Measurements from ENCODE around the gene GOLGA8J.
"Not testable (repeated sequence)": the region's sequence is repeated elsewhere in the genome, so short reads cannot be mapped to it uniquely, and the experiment has no call there.

GOLGA8J gene

GRCh38 chr15:30062881-30063280, 19.9 kb upstream of the GOLGA8J start:
- no peak overlapping the region for H3K4me3 ChIP-seq (ENCODE audit: low read depth, low read length)
- TF ChIP-seq CTCF (IDR thresholded peaks at IDR 0.05; ENCODE audit: low read depth, low read length): no peak

- no peak overlapping the region for H3K4me3 ChIP-seq (ENCODE audit: low read depth, low read length)
Measured at GRCh38 chr15:30063835-30064546, 18.8 kb upstream of the GOLGA8J start.

GRCh38 chr15:30065025-30065801, 17.5 kb upstream of the GOLGA8J start:
- no peak for TF ChIP-seq CTCF (IDR thresholded peaks at IDR 0.05; ENCODE audit: low read depth, low read length)
- H3K4me3 ChIP-seq (ENCODE audit: low read depth, low read length): peak overlapping the region; percentile 8

More at GRCh38 chr15:30063835-30064546, 18.8 kb upstream of the GOLGA8J start:
- TF ChIP-seq CTCF (IDR thresholded peaks at IDR 0.05; ENCODE audit: low read depth, low read length): no peak

- no peak for TF ChIP-seq CTCF (IDR thresholded peaks at IDR 0.05; ENCODE audit: low read depth, low read length)
- no peak overlapping the region for H3K4me3 ChIP-seq (ENCODE audit: low read depth, low read length)
Measured at GRCh38 chr15:30068326-30068725, 14.4 kb upstream of the GOLGA8J start.

- TF ChIP-seq CTCF (IDR thresholded peaks at IDR 0.05; ENCODE audit: low read depth, low read length): no peak
- no peak overlapping the region for H3K4me3 ChIP-seq (ENCODE audit: low read depth, low read length)
Measured at GRCh38 chr15:30072630-30073029, 10.1 kb upstream of the GOLGA8J start.

GRCh38 chr15:30073915-30074314, 8.8 kb upstream of the GOLGA8J start:
- no peak overlapping the region for H3K4me3 ChIP-seq (ENCODE audit: low read depth, low read length)
- no peak for TF ChIP-seq CTCF (IDR thresholded peaks at IDR 0.05; ENCODE audit: low read depth, low read length)

GRCh38 chr15:30080816-30081215, 1.9 kb upstream of the GOLGA8J start:
- not testable (repeated sequence) for H3K4me3 ChIP-seq (ENCODE audit: low read depth, low read length)

GRCh38 chr15:30097827-30098226, 15.1 kb downstream of the GOLGA8J start:
- H3K4me3 ChIP-seq (ENCODE audit: low read depth, low read length): not testable (repeated sequence)

GRCh38 chr15:30102890-30103289, 20.1 kb downstream of the GOLGA8J start:
- not testable (repeated sequence) for H3K4me3 ChIP-seq (ENCODE audit: low read depth, low read length)

GRCh38 chr15:30103941-30104507, 21.3 kb downstream of the GOLGA8J start:
- H3K4me3 ChIP-seq (ENCODE audit: low read depth, low read length): peak overlapping the region; percentile 27; the same call in 1 of the 2 replicates

GRCh38 chr15:30110591-30110990, 27.8 kb downstream of the GOLGA8J start:
- not testable (repeated sequence) for H3K4me3 ChIP-seq (ENCODE audit: low read depth, low read length)

GRCh38 chr15:30130066-30130465, 47.3 kb downstream of the GOLGA8J start:
- not testable (repeated sequence) for H3K4me3 ChIP-seq (ENCODE audit: low read depth, low read length)
